Measurements from ENCODE around the gene KIAA2012. TPM values are rescaled to one million over a fixed set of nuclear protein-coding genes. Genes with fewer than 3 reads are reported as not detected.
A peak's percentile ranks its signal among the peaks of the same experiment; 100 is the strongest.

Gene KIAA2012
- total RNA-seq, 1 donor = not detected

GRCh38 chr2:202064171-202064880 lies 8.7 kb upstream of the KIAA2012 start:
- peak; percentile 97 for DNase-seq (ENCODE audit: low read depth)
- no peak for TF ChIP-seq CTCF (IDR thresholded peaks at IDR 0.05; ENCODE audit: insufficient read depth, low read length)
- H3K4me3 ChIP-seq (ENCODE audit: low read depth, low read length) = peak overlapping the region; percentile 9

GRCh38 chr2:202064881-202065230 lies 8.2 kb upstream of the KIAA2012 start:
- H3K4me3 ChIP-seq (ENCODE audit: low read depth, low read length) = no peak overlapping the region
- TF ChIP-seq CTCF (IDR thresholded peaks at IDR 0.05; ENCODE audit: insufficient read depth, low read length) = no peak
- no peak for DNase-seq (ENCODE audit: low read depth)

GRCh38 chr2:202065876-202066275 lies 7.2 kb upstream of the KIAA2012 start:
- TF ChIP-seq CTCF (IDR thresholded peaks at IDR 0.05; ENCODE audit: insufficient read depth, low read length) = no peak
- DNase-seq (ENCODE audit: low read depth) = no peak
- H3K4me3 ChIP-seq (ENCODE audit: low read depth, low read length) = no peak overlapping the region

- DNase-seq (ENCODE audit: low read depth) = no peak
- no peak overlapping the region for H3K4me3 ChIP-seq (ENCODE audit: low read depth, low read length)
- no peak for TF ChIP-seq CTCF (IDR thresholded peaks at IDR 0.05; ENCODE audit: insufficient read depth, low read length)
Observed at GRCh38 chr2:202066875-202067274, 6.2 kb upstream of the KIAA2012 start.

GRCh38 chr2:202067589-202067988 lies 5.5 kb upstream of the KIAA2012 start:
- TF ChIP-seq CTCF (IDR thresholded peaks at IDR 0.05; ENCODE audit: insufficient read depth, low read length) = no peak
- no peak for DNase-seq (ENCODE audit: low read depth)
- no peak overlapping the region for H3K4me3 ChIP-seq (ENCODE audit: low read depth, low read length)

GRCh38 chr2:202069170-202070067 lies 3.6 kb upstream of the KIAA2012 start:
- DNase-seq (ENCODE audit: low read depth) = no peak
- TF ChIP-seq CTCF (IDR thresholded peaks at IDR 0.05; ENCODE audit: insufficient read depth, low read length) = no peak
- no peak overlapping the region for H3K4me3 ChIP-seq (ENCODE audit: low read depth, low read length)
